ENCODE measurements around the gene MACO1.

The MACO1 gene

GRCh38 chr1:25543425-25544242 lies 112.9 kb downstream of the MACO1 start, which contains the start of gene LDLRAP1:
TSS of gene LDLRAP1 (plus strand) at chr1:25543606. CDS start at chr1:25543699, 93 bp downstream.
- DNase-seq = peak; percentile 85

GRCh38 chr1:25544243-25544764 lies 113.6 kb downstream of the MACO1 start:
- peak; percentile 45 for DNase-seq

GRCh38 chr1:25544819-25545218 lies 114.1 kb downstream of the MACO1 start:
- DNase-seq = no peak

- DNase-seq = no peak
Measured at GRCh38 chr1:25545767-25546166, 115.1 kb downstream of the MACO1 start.

- no peak for DNase-seq
Measured at GRCh38 chr1:25546193-25546592, 115.5 kb downstream of the MACO1 start.

- DNase-seq = no peak
Measured at GRCh38 chr1:25548601-25549000, 117.9 kb downstream of the MACO1 start.

GRCh38 chr1:25549273-25550154 lies 118.8 kb downstream of the MACO1 start:
- DNase-seq = no peak

All from right kidney (tissue), 1 donor.